HepG2 (cell line): ENCODE measurements around the gene HRH3. TPM values are rescaled to one million over a fixed set of nuclear protein-coding genes. Genes with fewer than 3 reads are reported as not detected.

Experiments used
- AKNA ChIP-seq: sonication (generic); formaldehyde crosslinking; IDR thresholded peaks from 2 replicates; pipeline ENCODE4 v1.4.0; 2020; ENCODE audit warnings: missing genetic modification reagents, borderline replicate concordance
- EHMT2 ChIP-seq: fragments of 200-600 bp; sonication (generic); IDR thresholded peaks from 2 replicates; pipeline ENCODE4 v1.7.0; 2017; ENCODE audit warnings: antibody characterized with exemption, low read depth, low read length, borderline replicate concordance
- FUBP1 ChIP-seq: sonication (generic); formaldehyde crosslinking; IDR thresholded peaks from 2 replicates; pipeline ENCODE4 v1.5.1; 2020; ENCODE audit warnings: missing genetic modification reagents, mild to moderate bottlenecking, borderline replicate concordance
- HES4 ChIP-seq: sonication (generic); formaldehyde crosslinking; IDR thresholded peaks from 2 replicates; pipeline ENCODE4 v1.9.0; 2021; ENCODE audit warnings: mild to moderate bottlenecking, missing genetic modification reagents, borderline replicate concordance
- HMGXB4 ChIP-seq, 2 experiments: sonication (generic) in 1 of 2; formaldehyde crosslinking in 1 of 2; IDR thresholded peaks; 2 replicates each; pipeline versions ENCODE4 v1.4.0 to v1.6.1; 2018 to 2020; ENCODE audit warnings: missing genetic modification reagents in 2 of 2, borderline replicate concordance in 1 of 2, low read depth in 1 of 2, mild to moderate bottlenecking in 1 of 2, missing biosample characterization in 1 of 2
- HNRNPUL1 ChIP-seq: fragments of 200-400 bp; formaldehyde crosslinking; IDR thresholded peaks from 2 replicates; pipeline ENCODE4 v1.6.1; 2017; ENCODE audit warnings: low read depth, mild to moderate bottlenecking, low read length, moderate library complexity
- IKZF5 ChIP-seq: IDR thresholded peaks from 2 replicates; pipeline ENCODE4 v1.6.1; 2018; ENCODE audit warnings: missing genetic modification reagents, mild to moderate bottlenecking, missing compliant biosample characterization
- MTF1 ChIP-seq: sonication (generic); formaldehyde crosslinking; IDR thresholded peaks from 2 replicates; pipeline ENCODE4 v1.5.0; 2020; ENCODE audit warnings: missing genetic modification reagents
- NFATC3 ChIP-seq: sonication (generic); formaldehyde crosslinking; IDR thresholded peaks from 2 replicates; pipeline ENCODE4 v1.5.1; 2020; ENCODE audit warnings: mild to moderate bottlenecking, missing genetic modification reagents
- NRL ChIP-seq: sonication (generic); formaldehyde crosslinking; IDR thresholded peaks from 2 replicates; pipeline ENCODE4 v1.5.0; 2020; ENCODE audit warnings: missing genetic modification reagents, mild to moderate bottlenecking, moderate library complexity, borderline replicate concordance
- SP1 ChIP-seq, 2 experiments: fragments of 450-650 bp in 1 of 2; sonication (generic) in 1 of 2; formaldehyde crosslinking in 1 of 2; IDR thresholded peaks; 2 replicates each; pipeline versions ENCODE4 v1.4.0 to v1.6.1; 2016 to 2020; ENCODE audit warnings: missing genetic modification reagents in 1 of 2
- XBP1 ChIP-seq: sonication (generic); formaldehyde crosslinking; IDR thresholded peaks from 2 replicates; pipeline ENCODE4 v1.5.0; 2020; ENCODE audit warnings: missing genetic modification reagents
- YY1 ChIP-seq: IDR thresholded peaks from 2 replicates; pipeline ENCODE4 v1.6.1; 2011; ENCODE audit warnings: low read length, low read depth, moderate library complexity, mild to moderate bottlenecking; ENCODE audit not compliant: insufficient read depth, insufficient replicate concordance
- ZFX ChIP-seq: sonication (generic); formaldehyde crosslinking; IDR thresholded peaks from 2 replicates; pipeline ENCODE4 v1.4.0; 2020; ENCODE audit warnings: mild to moderate bottlenecking, low read depth, missing genetic modification reagents, moderate library complexity
- ZMYM3 ChIP-seq: sonication (generic); formaldehyde crosslinking; IDR thresholded peaks from 2 replicates; pipeline ENCODE4 v1.5.1; 2020; ENCODE audit warnings: mild to moderate bottlenecking, missing genetic modification reagents
- ZNF331 ChIP-seq: sonication (generic); formaldehyde crosslinking; IDR thresholded peaks from 2 replicates; pipeline ENCODE4 v1.4.0; 2020; ENCODE audit warnings: missing genetic modification reagents
- ZNF33A ChIP-seq: sonication (generic); formaldehyde crosslinking; IDR thresholded peaks from 2 replicates; pipeline ENCODE4 v1.5.1; 2020; ENCODE audit warnings: missing genetic modification reagents, mild to moderate bottlenecking, moderate library complexity, borderline replicate concordance
- ZNF570 ChIP-seq: sonication (generic); formaldehyde crosslinking; IDR thresholded peaks from 2 replicates; pipeline ENCODE4 v1.4.0; 2020; ENCODE audit warnings: mild to moderate bottlenecking, missing genetic modification reagents, borderline replicate concordance
- ZNF782 ChIP-seq: sonication (generic); formaldehyde crosslinking; IDR thresholded peaks from 2 replicates; pipeline ENCODE4 v1.4.0; 2020; ENCODE audit warnings: missing genetic modification reagents, mild to moderate bottlenecking, borderline replicate concordance
- ZSCAN22 ChIP-seq: sonication (generic); formaldehyde crosslinking; IDR thresholded peaks from 2 replicates; pipeline ENCODE4 v1.4.0; 2020; ENCODE audit warnings: mild to moderate bottlenecking, missing genetic modification reagents
- polyA plus RNA-seq, 8 experiments: library from polyadenylated mRNA; depleted of rRNA in 3 of 8; stranded (reverse) in 7 of 8; unstranded in 1 of 8; fragments of >200 nt; fragmentation: Illumina TruSeq in 4 of 8; extraction: Trizol in 4 of 8; gene quantifications; 2 replicates each; pipeline versions ENCODE4 v1.2.1 to v1.2.3, GENCODE V29; 2011 to 2016; ENCODE audit warnings: low read depth in 4 of 8, missing spikeins in 1 of 8, mixed read lengths in 1 of 8; ENCODE audit not compliant: insufficient read depth in 1 of 8
- total RNA-seq, 5 experiments: library from RNA; depleted of rRNA; stranded (reverse); fragments of >200 nt; fragmentation: Illumina TruSeq; extraction: Trizol; gene quantifications; 2 replicates each; pipeline ENCODE4 v1.2.3, GENCODE V29; 2016; ENCODE audit warnings: low read depth in 1 of 5

Gene HRH3
- total and polyA plus RNA-seq, 2 of the 13 experiments (the other 11 are each of a cell fraction or from before 2014, with no cell fraction given) = 0.18 TPM; not detected in 1

GRCh38 chr20:62227591-62227976 lies 7.5 kb upstream of the HRH3 start (continued):
- TF ChIP-seq YY1 = no peak
- no peak for TF ChIP-seq NFATC3 (CRISPR knock-in tag)
- no peak for TF ChIP-seq SP1 (IDR thresholded peaks at IDR 0.05)
- no peak for TF ChIP-seq SP1 (CRISPR knock-in tag; IDR thresholded peaks at IDR 0.05)
- peak; percentile 80 for TF ChIP-seq NRL
- TF ChIP-seq ZFX (CRISPR knock-in tag) = peak; percentile 78
- peak; percentile 70; the same call in 1 of the 2 replicates for TF ChIP-seq ZNF782 (CRISPR knock-in tag)
- TF ChIP-seq HNRNPUL1 = no peak
- TF ChIP-seq HES4 (CRISPR knock-in tag) = peak; percentile 83; the same call in 1 of the 2 replicates
- TF ChIP-seq ZNF33A (CRISPR knock-in tag) = no peak
- TF ChIP-seq XBP1 = no peak
- TF ChIP-seq IKZF5 (CRISPR knock-in tag) = no peak
- TF ChIP-seq ZSCAN22 = no peak
- TF ChIP-seq AKNA (CRISPR knock-in tag) = no peak
- TF ChIP-seq EHMT2 = no peak
- no peak for TF ChIP-seq FUBP1 (CRISPR knock-in tag)
- no peak for TF ChIP-seq MTF1 (CRISPR knock-in tag)
- no peak for TF ChIP-seq ZNF570 (CRISPR knock-in tag)
- no peak for TF ChIP-seq HMGXB4 (CRISPR knock-in tag; IDR thresholded peaks at IDR 0.05; ENCODE audit: borderline replicate concordance in 1 of 2, low read depth in 1 of 2)
- TF ChIP-seq ZNF331 (CRISPR knock-in tag) = no peak
- TF ChIP-seq ZMYM3 = no peak
